Measurements from ENCODE around the gene FOXC1.

Gene FOXC1

DNA sequence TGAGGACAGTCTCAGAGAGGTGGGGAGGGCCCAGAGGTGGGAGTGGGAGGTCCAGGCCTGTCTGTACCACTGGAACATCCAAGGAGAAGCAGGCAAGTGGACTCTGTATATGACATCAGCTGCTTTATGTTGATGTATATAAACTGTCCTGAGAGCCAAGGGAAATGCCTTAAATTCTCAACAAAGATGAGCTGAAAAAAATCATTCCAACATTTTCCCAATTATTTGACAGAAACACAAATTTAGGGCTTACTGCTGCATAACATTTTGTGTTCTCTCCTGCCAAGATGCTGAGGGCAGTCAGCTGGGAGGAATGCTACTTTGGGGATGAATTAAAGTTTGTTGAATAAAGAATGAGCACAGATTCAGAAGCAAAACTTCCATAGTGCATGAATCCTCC lies 52.8 kb downstream of the FOXC1 start:
- H3K4me1 Mint-ChIP-seq, result peaks cover 7% of the 10 kb centered on the region
- no peaks in the 10 kb centered on the region for H3K9me3 Mint-ChIP-seq
- ATAC-seq (replicated peaks; ENCODE audit: extremely low read depth, poor library complexity, severe bottlenecking) (no peak), DNase-seq (ENCODE audit: low spot score in 2 of 2) (no peak)
- no peaks in the 10 kb centered on the region for H3K27me3 Mint-ChIP-seq
- no peaks in the 10 kb centered on the region for H3K36me3 Mint-ChIP-seq (ENCODE audit: insufficient read depth)
- no peak overlapping the region for H3K4me3 Mint-ChIP-seq
- H3K27ac Mint-ChIP-seq (ENCODE audit: low read depth), result no peak overlapping the region

Data from central memory CD8-positive, alpha-beta T cell (primary cell).